Measurements from ENCODE around the gene GLOD4.
"Not testable (repeated sequence)": the region's sequence is repeated elsewhere in the genome, so short reads cannot be mapped to it uniquely, and the experiment has no call there.

GLOD4 gene

GRCh38 chr17:781805-782731 is at the start of gene GLOD4, which contains the start of gene MRM3:
TSS of gene GLOD4 (minus strand) at chr17:782280. CDS start at chr17:782255, 25 bp downstream.
TSS of gene MRM3 (plus strand) at chr17:782353. CDS start at chr17:782379, 26 bp downstream.
- DNase-seq: no peak

GRCh38 chr17:830950-831349 is 48.9 kb upstream of the GLOD4 start:
- no peak for DNase-seq

GRCh38 chr17:830381-830780 is 48.3 kb upstream of the GLOD4 start:
- DNase-seq: no peak

GRCh38 chr17:829614-830013 is 47.5 kb upstream of the GLOD4 start:
- not testable (repeated sequence) for DNase-seq

GRCh38 chr17:828761-829160 is 46.7 kb upstream of the GLOD4 start:
- no peak for DNase-seq

- no peak for DNase-seq
These were observed 44.7 kb upstream of the GLOD4 start for GRCh38 chr17:826778-827177.

- no peak for DNase-seq
These were observed 43.1 kb upstream of the GLOD4 start for GRCh38 chr17:825216-825615.

- no peak for DNase-seq
These were observed 42.3 kb upstream of the GLOD4 start for GRCh38 chr17:824378-824777.

- no peak for DNase-seq
These were observed 41.4 kb upstream of the GLOD4 start for GRCh38 chr17:823501-823902.

- no peak for DNase-seq
These were observed 37.2 kb upstream of the GLOD4 start for GRCh38 chr17:819251-819650.

GRCh38 chr17:814371-814770 is 32.3 kb upstream of the GLOD4 start:
- DNase-seq: no peak

GRCh38 chr17:812638-813204 is 30.6 kb upstream of the GLOD4 start:
- no peak for DNase-seq

GRCh38 chr17:811051-811784 is 29.1 kb upstream of the GLOD4 start:
- DNase-seq: no peak

GRCh38 chr17:807523-808294 is 25.6 kb upstream of the GLOD4 start:
- no peak for DNase-seq

- no peak for DNase-seq
These were observed 24.9 kb upstream of the GLOD4 start for GRCh38 chr17:806781-807522.

GRCh38 chr17:806346-806745 is 24.3 kb upstream of the GLOD4 start:
- no peak for DNase-seq

- DNase-seq: not testable (repeated sequence)
These were observed 23.8 kb upstream of the GLOD4 start for GRCh38 chr17:805886-806285.

GRCh38 chr17:804541-805435 is 22.7 kb upstream of the GLOD4 start:
- no peak for DNase-seq

- no peak for DNase-seq
These were observed 21.1 kb upstream of the GLOD4 start for GRCh38 chr17:802901-803881.

GRCh38 chr17:802481-802880 is 20.4 kb upstream of the GLOD4 start:
- DNase-seq: no peak

Measured in NCI-H510A (cell line).